Loucy (cell line): ENCODE results near the gene PRKCG.

Experiments used
- H2AFZ ChIP-seq: fragments of 200-600 bp; sonication (generic); 2 replicates; pipeline ENCODE4 v1.6.0; 2016; ENCODE audit warnings: antibody characterized with exemption, mild to moderate bottlenecking, low read length, moderate library complexity
- H3F3A ChIP-seq: fragments of 200-600 bp; 2 replicates; pipeline ENCODE4 v1.6.0; 2016; ENCODE audit warnings: antibody characterized with exemption, low read depth, mild to moderate bottlenecking
- H3K27me3 ChIP-seq: fragments of 200-600 bp; sonication (generic); 2 replicates; pipeline ENCODE4 v1.6.1; 2014; ENCODE audit warnings: low read length, mild to moderate bottlenecking; ENCODE audit not compliant: insufficient read depth, poor library complexity, severe bottlenecking
- H3K36me3 ChIP-seq: fragments of 200-600 bp; sonication (generic); 2 replicates; pipeline ENCODE4 v1.6.1; 2016; ENCODE audit warnings: low read length; ENCODE audit not compliant: insufficient read depth
- H3K4me1 ChIP-seq: fragments of 200-600 bp; sonication (generic); 2 replicates; pipeline ENCODE4 v1.5.1; 2014; ENCODE audit warnings: low read length, mild to moderate bottlenecking; ENCODE audit not compliant: insufficient read depth, poor library complexity, severe bottlenecking
- H3K4me2 ChIP-seq: fragments of 200-600 bp; sonication (generic); 2 replicates; pipeline ENCODE4 v1.6.0; 2014; ENCODE audit warnings: antibody characterized with exemption, low read length, low read depth, mild to moderate bottlenecking; ENCODE audit not compliant: poor library complexity, severe bottlenecking
- H3K4me3 ChIP-seq: fragments of 200-600 bp; sonication (generic); 2 replicates; pipeline ENCODE4 v1.5.1; 2014; ENCODE audit warnings: low read length, mild to moderate bottlenecking, mixed read lengths; ENCODE audit not compliant: poor library complexity, severe bottlenecking
- H3K79me2 ChIP-seq: fragments of 200-600 bp; sonication (generic); 2 replicates; pipeline ENCODE4 v1.6.1; 2014; ENCODE audit warnings: low read length; ENCODE audit not compliant: insufficient read depth
- H3K9ac ChIP-seq: fragments of 200-600 bp; sonication (generic); 2 replicates; pipeline ENCODE4 v1.6.0; 2014; ENCODE audit warnings: mild to moderate bottlenecking, low read depth, low read length, moderate library complexity; ENCODE audit not compliant: poor library complexity, severe bottlenecking
- H3K9me2 ChIP-seq: fragments of 200-600 bp; sonication (generic); replicated peaks from 2 replicates; pipeline ENCODE4 v1.6.1; 2016; ENCODE audit warnings: low read depth, low read length, mixed read lengths
- H3K9me3 ChIP-seq: fragments of 200-600 bp; sonication (generic); 2 replicates; pipeline ENCODE4 v1.6.1; 2014; ENCODE audit warnings: mild to moderate bottlenecking, antibody characterized with exemption, low read length, low read depth; ENCODE audit not compliant: insufficient read depth
- H4K20me1 ChIP-seq: fragments of 200-600 bp; sonication (generic); 2 replicates; pipeline ENCODE4 v1.6.0; 2014; ENCODE audit warnings: antibody characterized with exemption, low read length, mild to moderate bottlenecking; ENCODE audit not compliant: insufficient read depth, poor library complexity, severe bottlenecking
- CTCF ChIP-seq: fragments of 200-600 bp; sonication (generic); conservative IDR thresholded peaks from 2 replicates; pipeline ENCODE4 v1.5.1; 2014; ENCODE audit warnings: mild to moderate bottlenecking, antibody characterized with exemption, low read length
- EZH2phosphoT487 ChIP-seq: fragments of 200-600 bp; IDR thresholded peaks from 2 replicates; pipeline ENCODE4 v1.6.1; 2018; ENCODE audit warnings: antibody characterized with exemption, mild to moderate bottlenecking, moderate library complexity, borderline replicate concordance

PRKCG gene

GRCh38 chr19:53876651-53877224, 5.3 kb upstream of the PRKCG start:
- H2AFZ ChIP-seq, result no peak overlapping the region
- no peak overlapping the region for H3K9ac ChIP-seq
- H3K36me3 ChIP-seq, result peaks cover 31% of the 10 kb centered on the region; the same call in 1 of the 2 replicates
- no peak overlapping the region for H3K4me3 ChIP-seq
- H4K20me1 ChIP-seq, result peaks cover 49% of the 10 kb centered on the region
- H3K27me3 ChIP-seq, result peaks cover 17% of the 10 kb centered on the region
- TF ChIP-seq CTCF (no peak), EZH2phosphoT487 (no peak)
- H3K9me3 ChIP-seq, result no peaks in the 10 kb centered on the region
- H3F3A ChIP-seq, result no peaks in the 10 kb centered on the region
- peaks cover 50% of the 10 kb centered on the region for H3K79me2 ChIP-seq
- peak overlapping the region; percentile 24 for H3K4me2 ChIP-seq
- no peaks in the 10 kb centered on the region for H3K9me2 ChIP-seq
- peaks cover 36% of the 10 kb centered on the region for H3K4me1 ChIP-seq

- Histone ChIP-seq H3K4me3 (no peak overlapping the region), H3K79me2 (peaks cover 44% of the 10 kb centered on the region), H3K36me3 (peaks cover 31% of the 10 kb centered on the region; the same call in 1 of the 2 replicates), H3K9me3 (no peaks in the 10 kb centered on the region), H3K27me3 (peaks cover 17% of the 10 kb centered on the region), H3F3A (no peaks in the 10 kb centered on the region), H3K4me2 (no peak overlapping the region), H4K20me1 (peaks cover 45% of the 10 kb centered on the region), H3K9me2 (no peaks in the 10 kb centered on the region), H3K4me1 (peaks cover 42% of the 10 kb centered on the region), H3K9ac (no peak overlapping the region), H2AFZ (no peak overlapping the region)
- TF ChIP-seq EZH2phosphoT487 (no peak), CTCF (no peak)
These were observed 4.6 kb upstream of the PRKCG start for GRCh38 chr19:53877361-53877766.

GRCh38 chr19:53878776-53879139, 3.2 kb upstream of the PRKCG start:
- H3F3A ChIP-seq, result no peaks in the 10 kb centered on the region
- H3K9ac ChIP-seq, result no peak overlapping the region
- peaks cover 33% of the 10 kb centered on the region for H4K20me1 ChIP-seq
- peaks cover 39% of the 10 kb centered on the region for H3K4me1 ChIP-seq
- peaks cover 25% of the 10 kb centered on the region; the same call in 1 of the 2 replicates for H3K36me3 ChIP-seq
- peak overlapping the region; percentile 71 for H3K4me3 ChIP-seq
- H3K9me2 ChIP-seq, result no peaks in the 10 kb centered on the region
- TF ChIP-seq EZH2phosphoT487, result no peak
- no peak for TF ChIP-seq CTCF
- peaks cover 30% of the 10 kb centered on the region; the same call in 1 of the 2 replicates for H3K79me2 ChIP-seq
- peaks cover 17% of the 10 kb centered on the region for H3K27me3 ChIP-seq
- peak overlapping the region; percentile 78 for H2AFZ ChIP-seq
- H3K9me3 ChIP-seq, result no peaks in the 10 kb centered on the region
- H3K4me2 ChIP-seq, result peak overlapping the region; percentile 80
